Tibial artery (tissue), 4 donors: ENCODE data around the gene CACNA1I.

ENCODE experiments used
- DNase-seq, 2 donors: peaks; one replicate each; pipeline ENCODE4 v3.0.0-alpha.2; 2019
- H3K27ac ChIP-seq, 2 donors: fragments of 200-600 bp; sonication (generic) in 1 of 2; 1 replicate in 1 of 2; 2 replicates in 1 of 2; pipeline ENCODE4 v1.5.1; 2018 to 2019; ENCODE audit warnings: mild to moderate bottlenecking in 1 of 2
- H3K27me3 ChIP-seq, 2 donors: fragments of 200-600 bp; sonication (generic) in 1 of 2; one replicate each; pipeline versions ENCODE4 v1.5.1 to v1.6.0; 2016 to 2019
- H3K36me3 ChIP-seq, 3 donors: fragments of 200-600 bp; sonication (generic) in 2 of 3; one replicate each; pipeline ENCODE4 v1.5.1; 2016 to 2019; ENCODE audit warnings: mild to moderate bottlenecking in 2 of 3
- H3K4me1 ChIP-seq, 4 donors: fragments of 200-600 bp; sonication (generic) in 2 of 4; 1 replicate in 3 of 4; 2 replicates in 1 of 4; pipeline ENCODE4 v1.5.1; 2016 to 2019
- H3K4me3 ChIP-seq, 2 donors: fragments of 200-600 bp; sonication (generic) in 1 of 2; 1 replicate in 1 of 2; 2 replicates in 1 of 2; pipeline ENCODE4 v1.5.1; 2018 to 2019; ENCODE audit warnings: mild to moderate bottlenecking in 2 of 2
- H3K9me3 ChIP-seq, 3 donors: fragments of 200-600 bp; sonication (generic) in 1 of 3; one replicate each; pipeline ENCODE4 v1.5.1; 2016 to 2019
- intact Hi-C: fragments of 100-400 bp; cut with DNase I; formaldehyde crosslinking; loops from one replicate; pipeline ENCODE4 v1.15.0; 2023; ENCODE audit warnings: low total_unique reads
- TF ChIP-seq, protein P1 (sequence below), 2 experiments: fragments of 200-600 bp in 1 of 2; fragments of 450-650 bp in 1 of 2; IDR thresholded peaks; one replicate each; pipeline ENCODE4 v1.5.1; 2017 to 2019; ENCODE audit warnings: antibody characterized with exemption in 2 of 2, mild to moderate bottlenecking in 1 of 2, moderate library complexity in 1 of 2

Gene CACNA1I

DNA sequence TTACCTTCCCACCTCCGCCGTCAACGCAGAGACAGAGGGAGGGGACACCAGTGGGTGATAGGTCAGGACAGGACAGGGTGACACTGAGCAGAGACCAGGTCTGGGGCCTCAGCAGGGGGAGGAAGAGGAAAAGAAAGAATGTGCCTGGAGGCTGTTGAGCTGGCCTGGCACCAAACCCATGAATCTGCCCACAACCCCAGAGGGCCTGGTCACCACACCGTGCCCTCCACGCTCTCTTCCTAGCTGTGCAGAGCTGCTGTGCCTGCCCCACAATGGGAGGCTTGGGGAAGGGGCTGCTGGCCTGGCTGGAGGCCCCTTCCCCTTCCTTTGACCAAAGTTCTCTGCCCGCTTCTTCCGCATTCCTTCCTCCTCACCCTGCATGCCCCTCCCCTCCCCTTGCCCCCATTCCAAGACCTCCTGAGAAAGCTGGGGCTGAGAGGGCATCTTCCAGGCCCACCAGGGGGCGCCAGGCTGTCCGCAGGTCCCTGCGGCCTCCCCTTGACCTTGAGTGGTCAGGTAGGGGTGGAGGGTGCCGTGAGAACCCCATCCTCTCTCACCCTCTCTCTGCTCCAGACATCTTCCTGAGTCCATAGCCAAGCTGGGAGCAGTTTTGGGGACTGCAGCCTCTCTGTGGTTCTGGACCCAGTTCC is 11.0 kb upstream of the CACNA1I start:
- no peak for DNase-seq
- H3K36me3 ChIP-seq, result no peaks in the 10 kb centered on the region
- H3K27me3 ChIP-seq, result peaks cover 0 to 91% of the 10 kb centered on the region in 2 donors
- no peaks in the 10 kb centered on the region for H3K9me3 ChIP-seq
- TF ChIP-seq, protein P1, sequence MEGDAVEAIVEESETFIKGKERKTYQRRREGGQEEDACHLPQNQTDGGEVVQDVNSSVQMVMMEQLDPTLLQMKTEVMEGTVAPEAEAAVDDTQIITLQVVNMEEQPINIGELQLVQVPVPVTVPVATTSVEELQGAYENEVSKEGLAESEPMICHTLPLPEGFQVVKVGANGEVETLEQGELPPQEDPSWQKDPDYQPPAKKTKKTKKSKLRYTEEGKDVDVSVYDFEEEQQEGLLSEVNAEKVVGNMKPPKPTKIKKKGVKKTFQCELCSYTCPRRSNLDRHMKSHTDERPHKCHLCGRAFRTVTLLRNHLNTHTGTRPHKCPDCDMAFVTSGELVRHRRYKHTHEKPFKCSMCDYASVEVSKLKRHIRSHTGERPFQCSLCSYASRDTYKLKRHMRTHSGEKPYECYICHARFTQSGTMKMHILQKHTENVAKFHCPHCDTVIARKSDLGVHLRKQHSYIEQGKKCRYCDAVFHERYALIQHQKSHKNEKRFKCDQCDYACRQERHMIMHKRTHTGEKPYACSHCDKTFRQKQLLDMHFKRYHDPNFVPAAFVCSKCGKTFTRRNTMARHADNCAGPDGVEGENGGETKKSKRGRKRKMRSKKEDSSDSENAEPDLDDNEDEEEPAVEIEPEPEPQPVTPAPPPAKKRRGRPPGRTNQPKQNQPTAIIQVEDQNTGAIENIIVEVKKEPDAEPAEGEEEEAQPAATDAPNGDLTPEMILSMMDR (IDR thresholded peaks at IDR 0.05), result no peak
- H3K27ac ChIP-seq, result no peak overlapping the region
- peaks cover 0 to 25% (median 12%) of the 10 kb centered on the region in 4 donors for H3K4me1 ChIP-seq
- H3K4me3 ChIP-seq, result no peak overlapping the region
- intact Hi-C loops, result no loop called here

DNA sequence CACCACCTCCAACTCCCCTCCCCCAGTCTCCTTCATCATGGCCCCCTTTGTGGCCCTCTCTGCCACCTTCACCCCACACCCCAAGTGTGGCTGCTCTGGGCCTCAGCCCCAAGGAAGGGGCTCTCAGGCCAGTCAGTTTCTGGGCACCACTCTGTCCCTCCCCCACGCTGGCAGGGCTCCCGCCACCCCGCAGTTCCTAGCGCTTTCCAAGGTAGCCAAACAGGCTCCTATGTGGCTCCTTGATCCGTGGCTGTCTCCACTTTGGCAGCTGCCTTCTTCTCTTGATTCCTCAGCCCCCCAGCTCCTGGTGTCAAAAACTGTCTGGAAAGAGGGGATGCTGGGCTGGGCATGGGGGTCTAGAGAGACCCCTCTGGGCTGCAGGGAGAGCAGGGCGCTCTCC is 10.4 kb upstream of the CACNA1I start:
- Histone ChIP-seq H3K4me3 (no peak overlapping the region), H3K27me3 (peaks cover 0 to 96% of the 10 kb centered on the region in 2 donors), H3K9me3 (no peaks in the 10 kb centered on the region), H3K4me1 (peaks cover 0 to 25% (median 12%) of the 10 kb centered on the region in 4 donors), H3K36me3 (no peaks in the 10 kb centered on the region), H3K27ac (no peak overlapping the region)
- intact Hi-C loops, result no loop called here
- TF ChIP-seq, protein P1 (IDR thresholded peaks at IDR 0.05), result no peak
- DNase-seq, result no peak

DNA sequence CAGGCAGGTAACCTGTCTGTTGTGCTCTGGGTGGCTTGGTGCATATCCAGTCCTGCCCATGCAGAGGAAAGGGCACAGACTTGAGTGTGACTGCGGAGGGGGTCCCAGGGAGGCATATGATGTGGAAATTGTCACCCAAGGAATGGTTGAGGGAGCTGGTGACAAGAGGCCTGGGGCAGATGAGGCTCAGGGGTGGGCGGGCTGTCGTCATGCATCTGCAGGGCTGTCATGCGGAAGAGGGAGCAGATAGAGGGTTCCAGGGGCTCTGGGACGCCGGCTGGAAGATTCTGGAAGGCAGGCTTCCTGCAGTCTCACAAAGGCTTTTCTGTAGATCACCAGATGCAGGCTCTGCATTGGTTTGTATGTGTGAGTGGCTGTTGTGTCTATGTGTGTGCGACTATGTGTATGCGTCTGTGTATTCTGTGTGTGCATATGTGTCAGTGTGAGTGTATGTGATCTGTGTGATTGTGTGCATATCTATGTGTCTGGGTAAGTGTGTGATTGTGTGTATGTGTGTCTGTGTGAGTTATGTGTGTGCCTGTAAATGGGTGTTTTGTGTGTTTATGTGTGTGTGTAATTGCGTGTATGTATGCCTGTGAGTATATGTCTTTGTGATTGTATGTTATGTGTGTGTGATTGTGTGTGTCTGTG is 7.6 kb upstream of the CACNA1I start:
- DNase-seq, result no peak
- H3K27ac ChIP-seq, result no peak overlapping the region
- peaks cover 0 to 17% (median 7%) of the 10 kb centered on the region in 4 donors for H3K4me1 ChIP-seq
- no peaks in the 10 kb centered on the region for H3K36me3 ChIP-seq
- H3K9me3 ChIP-seq, result no peaks in the 10 kb centered on the region
- TF ChIP-seq, protein P1 (IDR thresholded peaks at IDR 0.05), result no peak
- peaks cover 0 to 80% of the 10 kb centered on the region in 2 donors for H3K27me3 ChIP-seq
- no peak overlapping the region for H3K4me3 ChIP-seq
- intact Hi-C loops, result no loop called here

DNA sequence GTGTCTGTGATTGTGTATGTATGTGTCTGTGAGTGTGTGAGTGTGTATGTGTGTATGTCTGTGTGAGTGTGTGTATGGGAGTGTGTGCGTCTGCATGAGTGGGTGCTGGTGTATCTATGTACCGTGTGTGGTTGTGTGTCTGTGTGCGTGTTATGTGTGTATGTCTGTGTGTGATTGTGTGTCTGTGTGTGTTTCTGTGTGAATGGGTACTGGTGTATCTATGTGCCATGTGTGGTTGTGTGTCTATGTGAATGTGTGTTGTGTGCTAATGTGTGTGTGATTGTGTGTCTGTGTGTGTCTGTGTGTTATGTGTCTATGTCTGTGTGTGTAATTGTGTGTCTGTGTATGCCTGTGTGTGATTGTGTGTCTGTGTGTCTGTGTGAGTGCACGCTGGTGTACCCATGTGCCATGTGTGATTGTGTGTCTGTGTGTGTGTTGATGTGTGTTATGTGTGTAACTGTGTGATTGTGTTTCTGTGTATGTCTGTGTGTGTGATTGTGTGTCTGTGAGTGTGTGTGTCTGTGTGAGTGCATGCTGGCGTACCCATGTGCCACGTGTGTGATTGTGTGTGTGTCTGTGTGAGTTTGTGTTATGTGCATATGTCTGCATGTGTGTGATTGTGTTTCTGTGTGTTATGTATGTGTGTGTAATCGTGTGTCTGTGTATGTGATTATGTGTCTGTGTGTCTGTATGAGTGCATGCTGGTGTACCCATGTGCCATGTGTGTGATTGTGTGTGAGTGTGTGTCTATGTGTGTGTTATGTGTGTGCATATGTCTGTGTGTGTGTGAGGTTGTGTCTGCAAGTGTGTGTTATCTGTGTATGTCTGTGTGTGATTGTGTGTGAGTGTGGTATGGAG is 6.8 kb upstream of the CACNA1I start:
- no peak for DNase-seq
- Histone ChIP-seq H3K4me1 (peaks cover 0 to 9% (median 0%) of the 10 kb centered on the region in 4 donors), H3K27ac (no peak overlapping the region), H3K36me3 (no peaks in the 10 kb centered on the region), H3K4me3 (no peak overlapping the region), H3K9me3 (no peaks in the 10 kb centered on the region), H3K27me3 (peaks cover 0 to 76% of the 10 kb centered on the region in 2 donors)
- TF ChIP-seq, protein P1 (IDR thresholded peaks at IDR 0.05), result no peak
- intact Hi-C loops, result no loop called here

DNA sequence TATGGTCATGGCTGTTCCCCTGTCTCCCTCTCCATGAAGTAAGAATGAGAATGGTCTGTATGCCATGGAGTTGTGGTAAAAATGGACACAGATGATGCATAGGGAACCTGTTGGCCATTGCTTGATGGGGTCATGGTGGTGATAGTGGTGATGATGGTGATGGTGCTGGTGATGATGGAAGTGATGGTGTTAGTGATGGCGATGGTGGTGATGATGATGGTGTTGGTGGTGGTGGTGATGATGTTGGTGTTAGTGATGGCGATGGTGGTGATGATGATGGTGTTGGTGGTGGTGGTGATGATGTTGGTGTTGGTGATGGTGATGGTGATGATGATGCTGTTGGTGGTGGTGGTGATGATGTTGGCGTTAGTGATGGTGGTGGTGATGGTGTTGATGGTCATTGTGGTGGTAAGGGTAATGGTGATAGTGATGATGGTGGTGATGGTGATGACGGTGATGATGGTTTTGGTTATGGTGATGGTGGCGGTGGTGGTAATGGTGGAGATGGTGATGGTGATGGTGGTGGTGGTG is 5.1 kb upstream of the CACNA1I start:
- peaks cover 0 to 64% of the 10 kb centered on the region in 2 donors for H3K27me3 ChIP-seq
- H3K36me3 ChIP-seq, result no peaks in the 10 kb centered on the region

More for the DNA sequence above, 5.1 kb upstream of the CACNA1I start:
- H3K27ac ChIP-seq, result no peak overlapping the region
- H3K4me3 ChIP-seq, result no peak overlapping the region
- intact Hi-C loops, result no loop called here
- no peaks in the 10 kb centered on the region for H3K9me3 ChIP-seq
- no peaks in the 10 kb centered on the region for H3K4me1 ChIP-seq
- DNase-seq, result no peak
- TF ChIP-seq, protein P1 (IDR thresholded peaks at IDR 0.05), result no peak
